ENCODE results near the gene PBOV1.

The PBOV1 gene

DNA sequence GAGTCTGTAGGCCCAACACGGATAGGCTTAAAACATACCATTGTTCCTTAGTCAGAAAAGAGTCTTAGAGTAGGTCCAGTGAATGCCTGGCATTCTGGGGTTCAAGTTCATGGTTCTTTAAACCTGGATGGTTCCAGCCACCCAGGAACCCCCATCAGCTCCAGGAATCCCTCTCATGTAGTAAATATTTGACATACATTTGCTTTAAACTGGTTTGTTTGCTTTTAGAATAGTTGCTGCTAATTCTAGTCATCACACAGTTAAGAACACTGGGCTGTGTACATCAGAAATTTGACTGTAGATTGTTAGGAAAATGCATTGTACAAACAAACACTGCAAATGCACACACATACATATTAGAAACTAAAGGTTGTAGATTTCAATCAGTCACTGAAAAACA is 30.6 kb upstream of the PBOV1 start:
- TF ChIP-seq, protein P1, sequence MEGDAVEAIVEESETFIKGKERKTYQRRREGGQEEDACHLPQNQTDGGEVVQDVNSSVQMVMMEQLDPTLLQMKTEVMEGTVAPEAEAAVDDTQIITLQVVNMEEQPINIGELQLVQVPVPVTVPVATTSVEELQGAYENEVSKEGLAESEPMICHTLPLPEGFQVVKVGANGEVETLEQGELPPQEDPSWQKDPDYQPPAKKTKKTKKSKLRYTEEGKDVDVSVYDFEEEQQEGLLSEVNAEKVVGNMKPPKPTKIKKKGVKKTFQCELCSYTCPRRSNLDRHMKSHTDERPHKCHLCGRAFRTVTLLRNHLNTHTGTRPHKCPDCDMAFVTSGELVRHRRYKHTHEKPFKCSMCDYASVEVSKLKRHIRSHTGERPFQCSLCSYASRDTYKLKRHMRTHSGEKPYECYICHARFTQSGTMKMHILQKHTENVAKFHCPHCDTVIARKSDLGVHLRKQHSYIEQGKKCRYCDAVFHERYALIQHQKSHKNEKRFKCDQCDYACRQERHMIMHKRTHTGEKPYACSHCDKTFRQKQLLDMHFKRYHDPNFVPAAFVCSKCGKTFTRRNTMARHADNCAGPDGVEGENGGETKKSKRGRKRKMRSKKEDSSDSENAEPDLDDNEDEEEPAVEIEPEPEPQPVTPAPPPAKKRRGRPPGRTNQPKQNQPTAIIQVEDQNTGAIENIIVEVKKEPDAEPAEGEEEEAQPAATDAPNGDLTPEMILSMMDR (conservative IDR thresholded peaks at IDR 0.05; ENCODE audit: control insufficient read depth, insufficient read depth, low read depth, low read length), result no peak
- no peak overlapping the region for H3K4me3 ChIP-seq (ENCODE audit: control insufficient read depth, low read depth, low read length)
- no peak for DNase-seq (ENCODE audit: low read depth)

DNA sequence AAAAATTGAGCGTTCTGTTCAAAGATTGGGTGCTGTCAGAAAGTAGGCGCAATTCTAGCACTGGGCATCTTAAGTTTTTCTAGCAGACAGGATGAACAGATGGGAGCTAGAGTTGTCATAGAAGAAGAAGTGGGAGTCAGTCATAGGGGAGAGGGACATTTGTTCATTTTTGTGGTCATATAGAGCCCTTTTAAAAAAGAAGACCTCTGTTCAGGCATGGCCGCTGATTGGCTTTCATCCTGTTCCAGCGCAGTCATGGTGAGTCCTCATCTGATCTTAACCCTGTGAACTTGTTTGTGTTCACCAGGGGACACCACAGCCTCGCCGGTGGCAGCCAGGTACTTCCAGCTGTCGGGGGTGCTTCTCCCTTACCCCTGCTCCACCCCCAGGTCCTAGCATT is 29.7 kb upstream of the PBOV1 start:
- no peak overlapping the region for H3K4me3 ChIP-seq (ENCODE audit: control insufficient read depth, low read depth, low read length)
- TF ChIP-seq, protein P1 (conservative IDR thresholded peaks at IDR 0.05; ENCODE audit: control insufficient read depth, insufficient read depth, low read depth, low read length), result no peak
- no peak for DNase-seq (ENCODE audit: low read depth)

DNA sequence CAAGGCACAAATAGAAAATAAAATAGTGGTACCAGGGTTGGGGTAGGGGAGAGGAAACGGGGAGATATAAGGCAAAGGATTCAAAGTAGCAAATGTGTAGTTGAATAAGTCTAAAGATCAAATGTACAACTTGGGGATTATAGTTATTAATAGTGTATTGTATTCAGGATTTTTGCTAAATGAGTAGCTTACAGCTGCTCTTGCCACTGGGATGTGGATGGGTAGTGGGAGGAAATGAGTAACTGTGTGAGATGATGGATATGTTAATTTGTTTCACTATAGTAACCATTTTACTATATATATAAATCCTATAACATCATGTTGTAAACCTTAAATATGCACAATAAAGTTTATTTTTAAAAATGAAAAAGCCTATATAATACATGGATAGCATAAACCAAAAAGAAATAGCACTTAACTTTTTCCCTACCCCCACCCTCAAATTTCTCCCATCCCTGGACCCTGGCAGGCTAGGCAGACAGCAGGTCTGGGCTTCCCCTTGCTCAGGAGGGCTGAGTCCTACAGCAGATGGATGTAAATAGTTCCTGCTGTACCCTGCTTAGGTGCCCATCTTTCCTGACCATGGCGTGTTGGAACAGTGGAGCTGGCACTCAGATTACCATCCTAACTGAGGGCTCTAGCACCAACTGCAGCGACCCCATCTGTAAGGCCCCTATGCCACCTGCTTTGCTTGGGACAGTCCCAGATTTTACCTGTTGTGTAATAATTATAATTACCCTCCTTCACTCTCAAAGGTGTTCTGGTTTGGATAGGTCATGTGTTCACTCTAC is 28.6 kb upstream of the PBOV1 start:
- H3K4me3 ChIP-seq (ENCODE audit: control insufficient read depth, low read depth, low read length), result no peak overlapping the region
- DNase-seq (ENCODE audit: low read depth), result no peak
- TF ChIP-seq, protein P1 (conservative IDR thresholded peaks at IDR 0.05; ENCODE audit: control insufficient read depth, insufficient read depth, low read depth, low read length), result no peak

DNA sequence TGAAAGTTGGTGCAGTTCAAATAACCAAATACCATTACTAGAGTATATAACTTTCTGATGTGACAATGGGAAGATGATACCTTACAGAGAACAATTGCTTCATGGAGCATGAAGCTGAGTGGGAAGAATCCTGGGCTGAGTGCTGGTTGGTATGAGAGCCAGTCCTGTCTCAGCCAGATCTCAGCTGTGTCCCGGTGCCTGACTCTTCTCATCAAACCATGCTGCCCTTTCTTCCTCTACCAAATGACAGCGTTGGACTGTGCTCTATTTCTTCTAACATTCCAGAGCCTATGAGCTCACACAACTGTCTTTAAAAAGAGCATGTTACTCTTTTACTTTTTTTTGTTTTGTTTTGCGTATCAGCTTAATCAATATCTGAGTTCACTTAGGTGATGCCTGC is 27.5 kb upstream of the PBOV1 start:
- H3K4me3 ChIP-seq (ENCODE audit: control insufficient read depth, low read depth, low read length), result no peak overlapping the region
- TF ChIP-seq, protein P1 (conservative IDR thresholded peaks at IDR 0.05; ENCODE audit: control insufficient read depth, insufficient read depth, low read depth, low read length), result no peak
- no peak for DNase-seq (ENCODE audit: low read depth)

GRCh38 chr6:138242987-138243592 is 24.8 kb upstream of the PBOV1 start:
- H3K4me3 ChIP-seq (ENCODE audit: control insufficient read depth, low read depth, low read length), result no peak overlapping the region
- TF ChIP-seq, protein P1 (conservative IDR thresholded peaks at IDR 0.05; ENCODE audit: control insufficient read depth, insufficient read depth, low read depth, low read length), result no peak
- DNase-seq (ENCODE audit: low read depth), result no peak

DNA sequence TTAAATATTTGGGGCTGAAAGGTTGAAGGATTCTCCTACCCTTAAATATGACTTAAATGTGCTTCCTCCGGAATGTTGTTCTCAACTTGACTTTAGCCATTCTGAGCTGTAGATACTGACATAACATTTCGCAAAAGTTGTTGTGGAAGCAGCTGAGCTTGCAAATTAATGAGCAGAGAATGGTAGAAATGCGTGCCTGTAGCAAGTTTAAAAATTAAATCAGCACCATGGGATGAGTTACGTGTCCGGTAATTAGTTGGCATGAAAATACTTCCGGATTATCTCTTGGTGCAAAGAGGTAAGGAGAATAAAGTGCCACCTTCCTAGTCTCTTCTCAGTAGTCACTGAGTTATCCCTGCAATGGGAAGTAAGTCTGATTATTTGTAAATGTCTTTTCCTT is 23.6 kb upstream of the PBOV1 start:
- DNase-seq (ENCODE audit: low read depth), result no peak
- H3K4me3 ChIP-seq (ENCODE audit: control insufficient read depth, low read depth, low read length), result no peak overlapping the region
- TF ChIP-seq, protein P1 (conservative IDR thresholded peaks at IDR 0.05; ENCODE audit: control insufficient read depth, insufficient read depth, low read depth, low read length), result no peak

Measured in fibroblast of mammary gland (primary cell).